Forelimb muscle (tissue), 1 donor: ENCODE data around the gene FREM2. TPM values are rescaled to one million over a fixed set of nuclear protein-coding genes. Genes with fewer than 3 reads are reported as not detected.

Experiments
- DNase-seq: peaks from one replicate; pipeline ENCODE4 v3.0.0-alpha.2; 2013; ENCODE audit warnings: low read depth
- polyA plus RNA-seq: library from polyadenylated mRNA; unstranded; fragments of 120-200 nt; gene quantifications from one replicate; pipeline ENCODE4 v1.2.1, GENCODE V29; 2013; ENCODE audit not compliant: insufficient read length

Gene FREM2
- polyA plus RNA-seq, 1 donor, result 7.7 TPM

DNA sequence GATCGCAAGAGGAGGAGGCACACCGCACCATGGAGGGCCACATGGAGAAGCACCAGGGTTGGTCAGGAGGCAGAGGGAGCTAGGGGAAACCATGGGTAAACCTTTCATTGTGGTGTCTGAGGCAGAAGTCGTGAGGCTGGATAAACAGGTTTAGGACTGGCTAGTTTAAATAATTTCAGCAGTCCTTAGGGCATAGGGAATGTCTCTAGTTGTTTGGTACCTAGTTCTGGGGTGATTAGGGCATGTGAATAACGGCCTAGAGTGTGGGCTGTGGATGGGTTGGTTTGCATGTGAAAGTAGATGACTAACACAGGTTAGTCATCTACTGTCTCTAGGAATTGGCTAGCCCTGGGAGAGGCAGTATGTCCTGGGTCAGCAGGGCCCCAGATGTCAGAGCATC is 201.4 kb downstream of the FREM2 start:
- DNase-seq, result no peak

DNA sequence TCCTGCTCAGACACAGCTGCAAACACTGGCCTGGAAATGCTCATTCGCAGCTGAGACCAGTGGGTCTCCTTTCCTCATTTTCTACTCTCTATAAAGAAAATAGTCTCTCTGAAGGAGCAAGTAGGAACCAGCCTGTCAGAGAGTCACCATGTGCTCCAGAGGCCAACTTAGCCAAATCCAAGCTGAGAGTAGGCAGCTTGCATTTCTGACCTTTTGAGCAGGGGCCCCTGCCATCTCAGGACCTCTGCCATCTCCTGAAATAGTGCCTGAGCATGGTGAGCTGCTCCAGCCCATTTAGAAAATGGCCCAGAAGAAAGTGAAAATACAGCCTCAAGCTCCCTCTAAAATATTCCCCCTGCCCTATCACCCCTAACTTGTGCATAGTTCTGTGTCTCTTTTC is 208.2 kb downstream of the FREM2 start:
- DNase-seq, result no peak

DNA sequence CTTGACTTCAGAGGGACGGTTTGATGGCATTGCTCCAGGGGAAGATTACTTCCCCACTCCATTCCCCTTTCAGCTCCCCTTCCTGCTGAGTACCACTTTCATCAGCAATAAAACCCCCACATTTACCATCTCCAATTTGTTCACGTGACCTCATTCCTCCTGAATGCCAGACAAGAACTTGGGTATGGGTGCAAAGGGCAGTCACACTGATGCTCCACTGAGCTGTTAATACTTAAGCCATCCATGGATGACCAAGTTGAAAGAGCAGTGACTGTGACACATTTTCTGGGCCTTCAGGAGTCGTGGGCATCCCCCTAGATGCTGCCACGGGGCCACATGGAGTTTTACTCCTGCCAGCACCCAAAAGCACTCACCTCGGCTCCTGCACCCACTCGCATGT is 210.6 kb downstream of the FREM2 start:
- DNase-seq, result no peak

DNA sequence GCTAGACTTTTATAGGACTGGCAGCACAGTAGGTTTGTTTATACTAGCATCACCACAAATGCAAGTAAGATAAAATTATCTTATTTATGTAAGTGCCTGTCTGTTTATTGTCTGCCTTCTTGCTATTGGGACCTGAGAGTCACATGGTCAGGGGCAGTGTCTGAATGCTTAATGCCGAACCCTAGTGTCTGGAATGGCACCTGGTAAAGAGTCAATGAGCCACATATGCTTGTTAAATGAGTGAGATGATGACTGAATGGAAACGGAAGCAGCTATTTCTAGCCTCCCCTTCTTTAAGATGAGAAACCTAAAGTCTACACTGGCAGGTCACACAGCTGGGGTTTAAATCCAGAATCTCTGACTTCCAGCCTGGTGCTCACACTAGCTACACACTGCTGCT is 211.6 kb downstream of the FREM2 start:
- no peak for DNase-seq

DNA sequence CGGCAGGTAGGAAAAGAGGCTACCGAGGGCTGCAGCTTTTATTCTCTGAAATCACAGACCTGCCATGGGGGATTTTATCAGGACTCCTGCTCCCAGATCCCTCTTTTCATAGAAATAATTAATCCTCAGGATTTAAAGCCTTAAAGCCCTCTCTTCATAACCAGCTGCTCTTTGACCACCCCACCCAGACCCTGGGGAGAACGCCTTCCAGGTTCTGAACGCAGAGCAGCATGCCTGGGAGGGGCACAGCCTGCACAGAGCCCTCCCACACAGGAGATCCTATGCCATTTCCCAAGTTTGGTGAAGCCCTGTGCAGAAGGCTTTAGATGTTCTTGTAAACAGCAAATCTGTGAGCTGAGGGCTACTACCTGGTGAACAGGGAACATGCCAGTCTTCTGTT is 212.7 kb downstream of the FREM2 start:
- no peak for DNase-seq

DNA sequence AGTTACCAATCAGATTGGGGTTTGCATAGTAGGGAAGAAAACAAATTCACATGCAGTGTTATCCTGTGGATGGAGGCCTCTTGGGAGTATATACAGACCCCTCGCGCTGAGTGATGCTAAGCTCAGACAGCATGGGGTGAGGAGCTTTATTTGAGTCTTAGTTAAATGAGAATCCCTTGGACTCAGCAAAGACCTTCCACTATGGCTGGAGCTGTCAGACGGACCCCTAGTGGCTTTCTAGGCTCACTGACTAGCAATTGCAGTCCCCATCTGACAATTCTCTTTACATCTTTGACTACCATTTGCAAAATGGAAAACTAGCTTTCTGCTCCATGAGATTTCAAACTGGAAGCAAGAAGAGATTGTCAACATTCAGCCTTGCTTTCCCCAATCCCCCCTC is 213.3 kb downstream of the FREM2 start:
- no peak for DNase-seq

DNA sequence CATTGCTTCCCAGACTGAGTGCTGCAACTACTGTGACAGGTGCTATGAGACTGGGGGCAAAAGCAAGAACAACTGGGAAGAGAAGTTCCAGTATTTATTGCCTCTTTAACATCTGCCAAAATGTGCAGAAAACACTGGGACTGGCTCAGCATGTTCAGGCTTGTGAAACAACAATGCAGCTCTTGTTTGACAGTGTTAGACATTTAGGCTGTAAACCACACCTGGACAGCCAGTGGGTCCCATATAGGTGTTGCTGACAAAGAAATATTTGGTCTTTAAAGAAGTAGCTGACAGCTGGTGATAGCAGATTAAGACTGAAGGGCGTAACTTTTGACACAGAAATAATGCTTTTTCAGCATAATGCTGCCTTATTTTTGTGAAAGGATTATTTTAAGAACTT is 215.7 kb downstream of the FREM2 start:
- no peak for DNase-seq

DNA sequence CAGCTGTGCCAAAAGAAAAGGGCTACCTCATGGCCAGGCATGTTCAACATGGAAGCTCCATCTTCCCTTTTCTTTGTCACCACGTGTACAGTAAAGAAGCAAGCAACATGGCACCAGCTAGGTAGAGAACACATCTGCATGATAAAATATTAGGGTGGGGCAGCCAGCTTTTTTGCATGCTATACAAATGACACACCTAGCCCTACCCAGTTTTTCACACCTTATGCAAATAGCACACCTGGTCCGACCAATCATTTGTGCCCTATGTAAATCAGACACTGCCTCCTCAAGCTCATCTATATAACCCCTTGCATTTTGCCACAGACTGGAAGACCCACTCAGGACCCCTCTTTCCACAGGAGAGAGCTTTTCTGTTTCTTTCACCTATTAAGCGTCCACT is 218.2 kb downstream of the FREM2 start:
- DNase-seq, result no peak

DNA sequence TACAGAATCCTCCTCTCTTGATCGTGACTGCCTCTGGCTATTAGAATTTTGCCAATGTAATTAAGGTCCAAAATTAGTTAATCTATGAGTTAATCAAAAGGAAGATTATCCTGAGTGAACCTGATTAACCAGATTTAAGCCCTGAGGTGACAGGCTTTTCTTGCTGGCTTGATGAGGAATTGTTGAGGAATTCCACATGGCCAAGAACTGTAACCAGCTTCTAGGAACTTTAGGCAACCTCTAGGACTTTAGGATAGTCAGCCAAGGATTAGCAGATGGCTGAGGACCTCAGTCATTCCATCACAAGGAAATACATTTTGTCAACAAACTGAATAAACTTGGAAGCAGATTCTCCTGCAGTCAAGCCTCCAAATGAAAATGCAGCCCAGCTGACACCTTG is 219.0 kb downstream of the FREM2 start:
- no peak for DNase-seq

DNA sequence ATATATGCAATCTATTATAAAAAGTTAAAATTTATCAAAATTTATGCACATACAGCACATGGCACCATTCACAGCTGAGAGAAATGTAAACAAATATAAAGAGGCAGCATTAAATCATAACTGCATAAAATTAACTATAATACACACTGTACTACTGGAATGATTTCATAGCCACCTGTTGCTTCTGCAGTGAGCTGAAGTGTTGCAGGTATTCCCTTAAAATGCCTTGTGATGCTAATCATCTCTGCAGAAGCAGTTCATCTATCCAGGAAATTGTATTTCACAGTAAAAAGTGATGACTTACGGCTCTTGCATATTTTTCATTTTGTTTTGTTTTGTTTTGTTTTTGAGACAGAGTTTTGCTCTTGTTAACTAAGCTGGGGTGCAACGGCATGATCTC is 221.7 kb downstream of the FREM2 start:
- DNase-seq, result no peak

DNA sequence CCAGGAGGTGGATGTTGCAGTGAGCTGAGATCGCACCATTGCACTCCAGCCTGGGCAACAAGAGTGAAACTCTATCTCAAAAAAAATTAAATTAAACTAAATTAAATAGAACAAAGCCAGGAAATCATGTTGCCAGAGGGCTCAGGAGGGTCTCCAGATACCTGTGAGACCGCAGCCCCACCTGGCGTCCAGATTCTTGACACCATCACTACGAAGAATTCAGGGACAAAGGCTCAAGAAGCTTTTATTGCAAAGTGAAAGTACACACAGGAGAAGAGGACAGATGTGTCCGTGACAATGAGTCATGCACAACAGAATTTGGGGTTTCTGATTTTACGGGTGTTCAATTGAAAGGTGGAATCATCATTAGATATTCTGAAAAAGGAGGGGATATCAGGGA is 227.2 kb downstream of the FREM2 start:
- no peak for DNase-seq

DNA sequence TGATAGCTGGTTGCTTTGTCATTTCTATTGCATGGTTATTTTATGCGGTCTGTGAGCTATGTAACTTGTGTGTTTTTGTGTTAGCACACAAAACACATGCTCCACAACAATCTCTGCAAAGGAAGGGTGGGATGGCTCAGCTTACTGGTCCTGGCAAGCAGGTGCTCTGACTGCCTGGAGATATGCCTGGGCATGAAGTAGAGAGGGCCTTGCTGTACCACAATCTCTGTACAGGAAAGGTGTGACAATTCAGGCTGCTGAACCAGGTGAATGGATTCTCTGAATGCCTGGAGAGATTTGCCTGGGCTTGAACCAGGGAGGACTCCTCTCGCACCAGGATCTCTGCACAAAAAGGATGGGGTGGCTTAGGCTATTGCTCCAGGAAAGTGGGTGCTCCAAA is 234.2 kb downstream of the FREM2 start:
- DNase-seq, result no peak

DNA sequence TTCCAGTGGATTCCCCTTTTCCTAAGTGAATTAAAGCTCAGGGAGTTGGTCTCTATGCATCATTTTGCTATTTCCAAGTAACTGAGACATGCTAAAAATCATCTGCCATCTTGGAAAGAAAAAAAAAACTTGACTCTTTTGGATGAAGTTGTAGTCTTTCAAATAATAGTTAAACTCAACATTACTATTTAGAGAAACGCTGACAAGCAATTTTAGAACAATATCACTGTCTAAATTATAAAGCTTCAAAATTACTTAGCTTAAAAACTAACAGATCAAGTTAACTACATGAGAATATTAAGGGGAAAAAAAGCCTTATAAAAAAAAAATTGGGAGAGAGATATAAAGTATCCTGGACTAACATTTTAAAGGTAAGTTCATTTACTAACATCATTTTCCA is 235.3 kb downstream of the FREM2 start:
- DNase-seq, result no peak

DNA sequence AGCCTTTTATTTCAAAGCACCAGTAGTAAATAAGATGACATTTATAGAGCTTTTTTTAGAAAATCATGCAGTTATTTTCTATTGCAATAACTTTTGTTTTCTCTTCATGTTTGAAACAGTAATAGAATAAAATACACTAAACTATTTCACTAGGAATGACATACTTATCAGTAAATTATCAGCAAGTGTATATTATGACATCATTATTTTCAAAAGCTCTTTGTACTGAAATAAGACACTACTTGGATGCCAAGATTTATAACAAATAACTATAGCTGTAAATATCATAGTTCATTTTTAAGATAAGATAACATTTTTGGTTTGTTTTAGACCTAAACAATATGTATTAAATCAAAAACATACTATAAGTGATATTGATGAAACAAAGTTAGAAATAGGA is 246.9 kb downstream of the FREM2 start:
- no peak for DNase-seq
